Vagina (tissue), 2 donors: ENCODE results near the gene FADS1. TPM values are rescaled to one million over a fixed set of nuclear protein-coding genes. Genes with fewer than 3 reads are reported as not detected.

ENCODE experiments used
- DNase-seq, 2 donors: peaks; one replicate each; pipeline ENCODE4 v3.0.0-alpha.2; 2017; ENCODE audit errors: extremely low spot score in 2 of 2
- H3K27ac ChIP-seq: fragments of 200-600 bp; sonication (generic); one replicate; pipeline ENCODE4 v1.5.1; 2019
- H3K27me3 ChIP-seq: fragments of 200-600 bp; sonication (generic); one replicate; pipeline ENCODE4 v1.5.1; 2019
- H3K36me3 ChIP-seq, 2 donors: fragments of 200-600 bp; sonication (generic); one replicate each; pipeline ENCODE4 v1.5.1; 2017 to 2019
- H3K4me1 ChIP-seq: fragments of 200-600 bp; sonication (generic); one replicate; pipeline ENCODE4 v1.5.1; 2019
- H3K4me3 ChIP-seq, 2 donors: fragments of 200-600 bp; sonication (generic); 1 replicate in 1 of 2; 2 replicates in 1 of 2; pipeline ENCODE4 v1.5.1; 2016 to 2019
- H3K9me3 ChIP-seq: fragments of 200-600 bp; sonication (generic); one replicate; pipeline ENCODE4 v1.5.1; 2019
- CTCF ChIP-seq, 3 experiments: fragments of 450-650 bp in 2 of 3; fragments of 200-600 bp in 1 of 3; sonication (generic) in 1 of 3; IDR thresholded peaks; one replicate each; pipeline ENCODE4 v1.5.1; 2017 to 2019; ENCODE audit warnings: antibody characterized with exemption in 3 of 3, mild to moderate bottlenecking in 2 of 3, moderate library complexity in 2 of 3
- POLR2A ChIP-seq, 2 donors: fragments of 450-650 bp; IDR thresholded peaks; one replicate each; pipeline ENCODE4 v1.6.1; 2017; ENCODE audit warnings: antibody characterized with exemption in 2 of 2, mild to moderate bottlenecking in 2 of 2, moderate library complexity in 2 of 2
- POLR2AphosphoS5 ChIP-seq, 2 donors: sonication (generic); formaldehyde crosslinking; IDR thresholded peaks; one replicate each; pipeline ENCODE4 v1.9.0; 2017; ENCODE audit warnings: antibody characterized with exemption in 2 of 2, mild to moderate bottlenecking in 2 of 2, low read depth in 1 of 2; ENCODE audit not compliant: insufficient read depth in 1 of 2
- intact Hi-C: fragments of 100-400 bp; cut with DNase I; formaldehyde crosslinking; loops from one replicate; pipeline ENCODE4 v1.15.1; 2023
- total RNA-seq: library from RNA; depleted of rRNA; stranded (reverse); fragments of >200 nt; gene quantifications from one replicate; pipeline ENCODE4 v1.2.3, GENCODE V29; 2016

FADS1 gene
- total RNA-seq, 1 donor from 2014 or later, result 9.8 TPM

- intact Hi-C loops, result no loop called here
- TF ChIP-seq CTCF (IDR thresholded peaks at IDR 0.05) (no peak), POLR2A (IDR thresholded peaks at IDR 0.05) (no peak), POLR2AphosphoS5 (IDR thresholded peaks at IDR 0.05; ENCODE audit: insufficient read depth in 1 of 2, low read depth in 1 of 2) (no peak)
- Histone ChIP-seq H3K4me3 (no peak overlapping the region), H3K27me3 (no peaks in the 10 kb centered on the region), H3K27ac (no peak overlapping the region), H3K9me3 (no peaks in the 10 kb centered on the region), H3K4me1 (no peaks in the 10 kb centered on the region), H3K36me3 (no peaks in the 10 kb centered on the region)
- DNase-seq, result no peak
Measured at GRCh38 chr11:61766353-61766841, 50.4 kb downstream of the FADS1 start.

- H3K4me3 ChIP-seq, result no peak overlapping the region
- no peaks in the 10 kb centered on the region for H3K4me1 ChIP-seq
- no peaks in the 10 kb centered on the region for H3K9me3 ChIP-seq
- TF ChIP-seq CTCF (IDR thresholded peaks at IDR 0.05) (no peak), POLR2A (IDR thresholded peaks at IDR 0.05) (no peak), POLR2AphosphoS5 (IDR thresholded peaks at IDR 0.05; ENCODE audit: insufficient read depth in 1 of 2, low read depth in 1 of 2) (no peak)
- no peak for DNase-seq
- H3K27ac ChIP-seq, result no peak overlapping the region
- no peaks in the 10 kb centered on the region for H3K36me3 ChIP-seq
- H3K27me3 ChIP-seq, result no peaks in the 10 kb centered on the region
- intact Hi-C loops, result no loop called here
Measured at GRCh38 chr11:61765550-61766253, 51.1 kb downstream of the FADS1 start.

GRCh38 chr11:61764606-61765260 is 52.1 kb downstream of the FADS1 start:
- H3K27me3 ChIP-seq, result no peaks in the 10 kb centered on the region

GRCh38 chr11:61763930-61764605 is 52.7 kb downstream of the FADS1 start:
- no peaks in the 10 kb centered on the region for H3K4me1 ChIP-seq
- TF ChIP-seq POLR2A (IDR thresholded peaks at IDR 0.05), result no peak
- TF ChIP-seq POLR2AphosphoS5 (IDR thresholded peaks at IDR 0.05; ENCODE audit: insufficient read depth in 1 of 2, low read depth in 1 of 2), result no peak
- TF ChIP-seq CTCF (IDR thresholded peaks at IDR 0.05), result no peak
- no peak overlapping the region for H3K27ac ChIP-seq
- H3K9me3 ChIP-seq, result no peaks in the 10 kb centered on the region
- intact Hi-C loops, result no loop called here
- no peaks in the 10 kb centered on the region for H3K27me3 ChIP-seq
- no peaks in the 10 kb centered on the region for H3K36me3 ChIP-seq
- no peak overlapping the region for H3K4me3 ChIP-seq
- DNase-seq, result no peak

More at GRCh38 chr11:61764606-61765260, 52.1 kb downstream of the FADS1 start:
- Histone ChIP-seq H3K36me3 (no peaks in the 10 kb centered on the region), H3K9me3 (no peaks in the 10 kb centered on the region), H3K4me1 (no peaks in the 10 kb centered on the region), H3K4me3 (no peak overlapping the region), H3K27ac (no peak overlapping the region)
- DNase-seq, result no peak
- no peak for TF ChIP-seq POLR2A (IDR thresholded peaks at IDR 0.05)
- TF ChIP-seq POLR2AphosphoS5 (IDR thresholded peaks at IDR 0.05; ENCODE audit: insufficient read depth in 1 of 2, low read depth in 1 of 2), result no peak
- no peak for TF ChIP-seq CTCF (IDR thresholded peaks at IDR 0.05)
- intact Hi-C loops, result no loop called here
